T1000 (cell line): ENCODE measurements around the gene HGFAC.

ENCODE experiments used
- DNase-seq: peaks from one replicate; lab custom pipeline; 2025; ENCODE audit warnings: mixed read lengths; lab: John Stamatoyannopoulos, UW

Gene HGFAC

GRCh38 chr4:3473996-3474765 is 32.4 kb downstream of the HGFAC start:
- no peak for DNase-seq

- no peak for DNase-seq
Measured at GRCh38 chr4:3475041-3475712, 33.4 kb downstream of the HGFAC start.

- no peak for DNase-seq
Measured at GRCh38 chr4:3475713-3476260, 34.0 kb downstream of the HGFAC start.

- DNase-seq, result no peak
Measured at GRCh38 chr4:3476341-3476747, 34.6 kb downstream of the HGFAC start.

GRCh38 chr4:3476936-3477749 is 35.4 kb downstream of the HGFAC start:
- DNase-seq, result no peak

- no peak for DNase-seq
Measured at GRCh38 chr4:3477750-3478430, 36.1 kb downstream of the HGFAC start.

- no peak for DNase-seq
Measured at GRCh38 chr4:3478446-3479357, 36.9 kb downstream of the HGFAC start.

GRCh38 chr4:3479358-3480101 is 37.8 kb downstream of the HGFAC start:
- DNase-seq, result no peak

GRCh38 chr4:3480528-3481112 is 38.9 kb downstream of the HGFAC start:
- peak; percentile 79 for DNase-seq

- no peak for DNase-seq
Measured at GRCh38 chr4:3481113-3481531, 39.4 kb downstream of the HGFAC start.

- DNase-seq, result no peak
Measured at GRCh38 chr4:3481783-3482393, 40.1 kb downstream of the HGFAC start.

GRCh38 chr4:3482707-3483106 is 40.9 kb downstream of the HGFAC start:
- no peak for DNase-seq

- peak; percentile 46 for DNase-seq
Measured at GRCh38 chr4:3483471-3483921, 41.7 kb downstream of the HGFAC start.

- no peak for DNase-seq
Measured at GRCh38 chr4:3484057-3484973, 42.5 kb downstream of the HGFAC start.

- DNase-seq, result no peak
Measured at GRCh38 chr4:3485011-3485791, 43.4 kb downstream of the HGFAC start.

- DNase-seq, result no peak
Measured at GRCh38 chr4:3485886-3486540, 44.2 kb downstream of the HGFAC start.
